ENCODE measurements around the gene BLM.

- no peak for TF ChIP-seq CTCF (conservative IDR thresholded peaks at IDR 0.05 in 1 of 2, IDR thresholded peaks at IDR 0.05 in 1 of 2; ENCODE audit: low read depth in 1 of 2, low read length in 2 of 2)
- no peak for TF ChIP-seq EZH2 (IDR thresholded peaks at IDR 0.05; ENCODE audit: low read length, missing control alignments)
These were observed 117.5 kb downstream of the BLM start for GRCh38 chr15:90834626-90835025.
